Stimulated activated CD4-positive, alpha-beta T cell treated with anti-CD3 and anti-CD28 coated beads, Interleukin-15, amount 100 ng/mL, for 1 hour (primary cell): Measurements from ENCODE around the gene MAP3K5.
A peak's percentile ranks its signal among the peaks of the same experiment; 100 is the strongest.
"Not testable (repeated sequence)": the region's sequence is repeated elsewhere in the genome, so short reads cannot be mapped to it uniquely, and the experiment has no call there.

Experiments
- DNase-seq, 2 donors: peaks; one replicate each; pipeline ENCODE4 v3.0.0-alpha.2; 2020; ENCODE audit warnings: low read depth in 1 of 2, low spot score in 1 of 2

Gene MAP3K5, protein sequence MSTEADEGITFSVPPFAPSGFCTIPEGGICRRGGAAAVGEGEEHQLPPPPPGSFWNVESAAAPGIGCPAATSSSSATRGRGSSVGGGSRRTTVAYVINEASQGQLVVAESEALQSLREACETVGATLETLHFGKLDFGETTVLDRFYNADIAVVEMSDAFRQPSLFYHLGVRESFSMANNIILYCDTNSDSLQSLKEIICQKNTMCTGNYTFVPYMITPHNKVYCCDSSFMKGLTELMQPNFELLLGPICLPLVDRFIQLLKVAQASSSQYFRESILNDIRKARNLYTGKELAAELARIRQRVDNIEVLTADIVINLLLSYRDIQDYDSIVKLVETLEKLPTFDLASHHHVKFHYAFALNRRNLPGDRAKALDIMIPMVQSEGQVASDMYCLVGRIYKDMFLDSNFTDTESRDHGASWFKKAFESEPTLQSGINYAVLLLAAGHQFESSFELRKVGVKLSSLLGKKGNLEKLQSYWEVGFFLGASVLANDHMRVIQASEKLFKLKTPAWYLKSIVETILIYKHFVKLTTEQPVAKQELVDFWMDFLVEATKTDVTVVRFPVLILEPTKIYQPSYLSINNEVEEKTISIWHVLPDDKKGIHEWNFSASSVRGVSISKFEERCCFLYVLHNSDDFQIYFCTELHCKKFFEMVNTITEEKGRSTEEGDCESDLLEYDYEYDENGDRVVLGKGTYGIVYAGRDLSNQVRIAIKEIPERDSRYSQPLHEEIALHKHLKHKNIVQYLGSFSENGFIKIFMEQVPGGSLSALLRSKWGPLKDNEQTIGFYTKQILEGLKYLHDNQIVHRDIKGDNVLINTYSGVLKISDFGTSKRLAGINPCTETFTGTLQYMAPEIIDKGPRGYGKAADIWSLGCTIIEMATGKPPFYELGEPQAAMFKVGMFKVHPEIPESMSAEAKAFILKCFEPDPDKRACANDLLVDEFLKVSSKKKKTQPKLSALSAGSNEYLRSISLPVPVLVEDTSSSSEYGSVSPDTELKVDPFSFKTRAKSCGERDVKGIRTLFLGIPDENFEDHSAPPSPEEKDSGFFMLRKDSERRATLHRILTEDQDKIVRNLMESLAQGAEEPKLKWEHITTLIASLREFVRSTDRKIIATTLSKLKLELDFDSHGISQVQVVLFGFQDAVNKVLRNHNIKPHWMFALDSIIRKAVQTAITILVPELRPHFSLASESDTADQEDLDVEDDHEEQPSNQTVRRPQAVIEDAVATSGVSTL (N-terminal part only)

DNA sequence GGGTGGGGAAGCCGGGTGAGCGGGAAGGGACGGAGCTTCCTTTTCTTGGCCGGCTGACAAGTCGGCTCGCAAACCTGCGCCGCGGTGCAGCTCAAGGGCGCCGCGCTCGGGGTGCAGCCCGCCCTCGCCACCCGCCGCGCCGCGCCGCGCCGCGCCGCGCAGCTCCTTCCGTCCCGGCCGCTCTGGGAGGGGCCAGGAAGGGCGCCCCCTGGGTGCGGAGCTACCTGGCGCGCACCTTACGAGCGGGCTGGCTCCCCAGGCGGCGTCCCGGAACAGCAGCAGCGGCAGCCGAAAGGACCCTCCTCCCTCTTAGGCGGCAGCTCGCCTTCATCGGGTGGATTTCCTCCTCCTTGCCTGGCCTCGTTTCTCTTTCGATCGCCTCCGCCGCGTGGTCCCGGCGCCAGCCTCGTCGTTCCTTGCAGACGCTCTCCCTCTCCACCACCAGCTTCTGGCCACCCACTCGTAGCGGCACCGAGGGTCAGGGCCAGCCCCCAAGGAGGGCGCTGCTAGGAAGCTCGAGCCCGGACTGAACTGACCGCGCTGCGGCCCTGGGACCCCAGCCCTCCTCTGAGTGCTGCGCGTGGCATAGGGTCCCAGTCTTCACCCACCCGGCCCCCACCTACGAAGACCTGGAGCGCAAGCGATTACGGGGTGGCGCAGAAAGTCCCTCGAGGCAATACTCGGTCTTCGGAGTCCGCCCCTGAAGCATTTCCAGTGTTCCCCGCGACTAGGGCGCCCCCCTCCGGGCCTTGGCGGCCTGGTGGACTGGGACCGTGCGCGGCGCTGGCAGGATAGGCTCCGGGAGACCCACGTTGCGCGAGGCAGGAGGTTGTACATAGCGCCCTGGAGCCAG is at the start of gene MAP3K5:
Gene MAP3K5, minus strand, starts transcription at position 68 of the 853 bp plus-strand sequence. CDS start 320 bp downstream, outside the sequence.
- peak; percentile 93 to 96 for DNase-seq

DNA sequence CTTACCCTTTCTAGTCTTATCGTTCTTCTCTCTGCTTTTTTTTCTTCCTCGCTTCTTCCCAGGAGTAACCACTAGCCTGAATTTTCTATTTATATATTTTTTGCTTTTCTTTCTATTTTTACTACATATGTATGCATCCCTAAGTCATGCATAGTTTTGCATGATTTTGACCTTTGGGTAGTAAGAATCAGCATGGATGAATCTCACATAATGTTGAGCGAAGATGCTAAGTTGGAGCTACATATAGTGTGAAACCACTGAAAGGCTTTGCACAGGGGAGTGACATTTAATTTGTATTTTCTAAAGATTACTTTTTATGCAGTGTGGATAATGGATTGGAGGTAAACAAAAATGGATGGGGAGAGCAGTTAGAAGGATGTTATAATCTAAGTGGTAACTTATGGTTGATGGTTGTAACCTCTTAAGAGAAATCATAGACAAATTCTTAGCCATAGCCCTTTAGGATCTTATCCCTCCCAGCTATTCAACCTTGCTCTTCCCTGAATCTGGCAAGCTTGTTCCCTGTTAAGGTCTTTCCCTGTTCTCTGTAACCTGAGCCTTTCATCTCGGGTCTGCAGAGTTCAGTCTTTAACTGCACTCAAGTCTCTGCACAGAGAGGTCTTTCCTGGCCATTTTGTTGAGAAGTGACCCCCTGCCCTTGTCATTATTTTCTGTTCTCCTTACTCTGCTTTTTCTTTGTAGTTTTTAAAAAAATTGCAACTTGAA is 48.2 kb upstream of the MAP3K5 start:
- no peak for DNase-seq

DNA sequence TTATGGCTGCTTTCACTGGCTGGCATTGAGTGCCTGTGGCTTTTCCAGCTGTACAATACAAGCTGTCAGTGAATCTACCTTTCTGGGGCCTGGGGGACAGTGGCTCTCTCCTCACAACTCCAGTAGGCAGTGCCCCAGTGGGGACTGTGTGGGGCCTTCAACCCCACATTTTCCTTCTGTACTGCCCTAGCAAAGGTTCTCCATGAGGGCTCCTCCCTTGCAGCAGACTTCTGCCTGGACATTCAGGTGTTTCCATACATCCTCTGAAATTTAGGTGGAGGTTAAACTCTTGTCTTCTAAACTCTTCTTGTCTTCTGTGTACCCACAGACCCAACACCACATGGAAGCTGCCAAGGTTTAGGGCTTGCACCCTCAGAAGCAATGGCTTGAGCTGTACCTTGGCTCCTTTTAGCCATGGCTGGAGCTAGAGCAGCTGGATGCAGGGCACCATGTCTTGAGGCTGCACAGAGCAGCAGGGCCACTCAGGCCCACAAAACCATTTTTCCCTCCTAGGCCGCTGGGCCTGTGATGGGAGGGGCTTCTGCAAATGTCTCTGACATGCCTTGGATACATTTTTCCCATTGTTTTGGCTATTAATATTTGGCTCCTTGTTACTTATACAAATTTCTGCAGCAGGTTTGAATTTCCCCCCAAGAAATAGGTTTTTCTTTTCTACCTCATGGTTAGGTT is 39.7 kb upstream of the MAP3K5 start:
- DNase-seq: no peak

DNA sequence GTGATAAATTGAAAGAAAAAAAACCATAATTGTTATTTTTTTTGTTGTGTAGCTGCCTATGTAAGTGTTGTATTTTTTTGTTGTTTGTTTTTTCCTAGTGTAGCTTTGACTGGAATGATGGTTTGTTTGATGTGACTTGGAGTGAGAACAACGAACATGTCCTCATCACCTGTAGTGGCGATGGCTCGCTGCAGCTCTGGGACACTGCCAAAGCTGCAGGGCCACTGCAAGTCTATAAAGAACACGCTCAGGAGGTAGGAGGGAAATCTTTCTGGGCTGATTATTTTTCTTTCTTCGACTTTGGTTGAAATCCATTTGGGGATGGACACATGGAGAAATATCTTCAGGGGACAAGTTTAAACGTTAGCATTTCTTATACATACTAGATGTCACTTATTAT is 33.9 kb upstream of the MAP3K5 start:
- DNase-seq: no peak

DNA sequence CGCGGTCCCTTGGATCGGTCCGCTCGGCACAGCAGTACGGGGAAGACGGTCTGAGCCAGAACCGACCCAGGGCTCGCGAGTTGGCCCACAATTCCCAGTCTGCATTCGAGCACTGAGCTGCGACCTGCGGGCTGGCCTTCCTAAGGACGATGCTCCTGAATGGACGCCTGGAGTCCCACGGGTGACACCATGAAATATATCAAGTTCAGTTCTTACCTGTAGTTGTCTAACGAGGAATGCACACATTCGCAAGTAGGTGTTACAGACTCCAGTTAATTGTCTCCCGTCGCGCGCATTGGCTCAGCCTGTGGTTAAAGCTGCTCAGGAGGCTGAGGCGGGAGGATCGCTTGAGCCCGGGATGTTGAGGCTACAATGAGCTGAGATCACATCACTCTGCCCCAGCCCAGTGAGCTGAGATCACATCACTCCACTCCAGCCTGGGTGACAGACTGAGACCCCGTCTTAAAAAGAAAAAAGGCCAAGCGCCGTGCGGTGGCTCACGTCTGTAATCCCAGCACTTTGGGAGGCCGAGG is 30.9 kb upstream of the MAP3K5 start:
- no peak for DNase-seq

DNA sequence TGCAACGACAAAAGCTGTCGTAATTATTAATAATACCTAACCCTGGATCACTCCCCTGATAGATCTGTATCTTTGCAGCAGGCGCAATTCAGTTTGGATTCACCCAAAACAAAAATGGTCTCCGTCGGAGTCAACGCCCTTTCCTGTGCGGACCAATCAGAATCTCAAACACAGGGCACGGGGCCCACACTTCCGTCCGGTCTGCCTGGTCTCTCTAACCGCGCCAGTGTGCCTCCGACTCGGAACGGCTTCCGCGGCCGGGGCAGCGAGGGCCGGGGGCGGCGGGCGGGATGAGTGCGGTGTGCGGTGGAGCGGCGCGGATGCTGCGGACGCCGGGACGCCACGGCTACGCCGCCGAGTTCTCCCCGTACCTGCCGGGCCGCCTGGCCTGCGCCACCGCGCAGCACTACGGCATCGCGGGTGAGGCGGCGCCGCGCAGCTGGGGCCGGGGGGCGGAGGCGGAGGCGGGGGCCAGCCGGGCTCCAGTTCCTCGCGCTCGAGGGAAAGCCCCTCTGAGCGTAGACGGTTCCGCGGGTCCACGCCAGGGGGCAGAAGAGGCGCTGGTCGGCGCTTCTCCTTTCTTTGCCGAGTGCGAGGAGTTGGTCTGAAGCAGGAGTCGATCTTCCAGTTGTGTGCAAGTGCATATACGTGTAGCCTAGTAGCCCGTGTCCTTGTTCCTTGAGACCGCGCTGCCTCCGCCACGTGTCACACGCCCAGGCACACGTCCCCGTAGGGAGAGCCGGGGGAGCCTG is 30.3 kb upstream of the MAP3K5 start, which contains the start of gene PEX7:
Gene PEX7, plus strand, starts transcription at position 217 of the 752 bp plus-strand sequence. Its CDS starts 74 bp downstream, at position 291.
- DNase-seq: peak; percentile 74 to 76

DNA sequence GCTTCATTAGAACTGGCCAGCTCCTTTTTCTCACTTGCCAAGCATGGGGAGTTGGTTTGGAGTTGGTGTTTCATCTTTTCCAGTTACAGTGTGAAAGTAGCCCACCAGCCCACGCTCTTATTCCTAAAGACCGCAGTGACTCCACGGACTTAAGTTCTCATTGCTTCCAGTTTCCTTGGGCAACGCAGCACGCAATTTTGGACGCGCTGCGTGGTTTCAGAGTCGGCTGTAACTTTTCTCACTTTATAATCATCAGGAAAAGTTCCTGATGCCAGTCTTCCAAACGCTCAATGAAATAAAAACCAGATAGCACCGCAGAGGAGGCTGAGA is 29.7 kb upstream of the MAP3K5 start:
- no peak for DNase-seq

DNA sequence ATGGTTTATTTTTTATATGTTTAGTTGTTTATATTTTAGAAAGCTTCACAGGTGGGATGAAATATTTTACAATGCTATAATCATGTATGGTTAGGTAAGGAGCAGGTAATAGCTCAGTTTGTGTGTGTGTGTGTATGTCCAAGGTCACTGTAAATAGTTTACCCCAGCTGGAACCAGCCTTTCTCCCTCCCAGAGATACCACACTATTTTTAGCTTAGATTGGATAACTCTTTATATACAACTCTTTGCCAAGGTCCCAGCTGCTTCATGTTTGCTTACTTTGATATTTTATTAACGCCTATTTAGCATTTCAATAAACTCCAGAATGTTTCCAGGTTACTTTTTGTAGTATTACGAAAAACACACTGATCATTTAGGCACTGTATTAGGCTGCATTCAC is 28.3 kb upstream of the MAP3K5 start:
- DNase-seq: no peak

DNA sequence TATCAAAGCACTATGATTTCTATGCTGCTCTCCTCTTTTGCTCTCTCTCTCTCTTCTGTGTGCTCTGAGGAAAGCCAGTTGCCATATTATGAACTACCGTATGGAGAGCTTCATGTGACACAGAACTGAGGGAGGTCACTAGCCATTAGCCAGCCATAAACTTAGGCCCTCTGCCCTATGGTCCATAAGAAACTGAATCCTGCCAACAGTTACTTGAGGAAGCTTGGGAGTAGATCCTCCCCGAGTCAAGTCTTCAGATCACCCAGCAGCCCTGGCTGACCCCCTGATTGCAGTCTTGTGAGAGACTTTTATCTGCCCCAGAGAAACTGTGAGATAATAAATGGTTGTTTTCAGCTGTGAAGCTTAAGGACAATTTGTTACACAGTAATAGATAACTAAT is 24.4 kb upstream of the MAP3K5 start:
- no peak for DNase-seq

DNA sequence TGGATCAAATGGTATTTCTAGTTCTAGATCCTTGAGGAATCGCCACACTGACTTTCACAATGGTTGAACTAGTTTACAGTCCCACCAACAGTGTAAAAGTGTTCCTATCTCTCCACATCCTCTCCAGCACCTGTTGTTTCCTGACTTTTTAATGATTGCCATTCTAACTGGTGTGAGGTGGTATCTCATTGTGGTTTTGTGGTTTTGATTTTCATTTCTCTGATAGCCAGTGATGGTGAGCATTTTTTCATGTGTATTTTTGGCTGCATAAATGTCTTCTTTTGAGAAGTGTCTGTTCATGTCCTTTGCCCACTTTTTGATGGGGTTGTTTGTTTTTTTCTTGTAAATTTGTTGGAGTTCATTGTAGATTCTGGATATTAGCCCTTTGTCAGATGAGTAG is 23.3 kb upstream of the MAP3K5 start:
- DNase-seq: not testable (repeated sequence)

DNA sequence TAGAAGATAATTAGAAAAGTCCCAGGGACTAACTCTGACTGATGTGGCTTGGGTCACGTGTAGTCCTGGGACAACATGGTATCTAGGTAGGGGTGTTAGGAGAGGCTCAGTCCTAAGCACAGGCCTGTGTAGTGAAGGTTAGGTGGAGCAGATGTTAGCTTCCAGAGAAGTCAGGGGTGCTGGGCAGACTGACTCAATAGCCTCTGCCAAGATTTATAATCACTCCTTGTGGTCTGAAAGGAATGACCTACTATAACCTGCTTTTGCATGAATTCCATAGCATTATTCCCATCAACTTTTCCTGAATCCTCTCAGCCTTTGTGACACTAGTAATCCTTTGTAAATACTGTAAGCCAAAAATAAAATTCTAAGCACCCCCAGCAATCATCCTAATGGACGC is 19.9 kb upstream of the MAP3K5 start:
- no peak for DNase-seq

DNA sequence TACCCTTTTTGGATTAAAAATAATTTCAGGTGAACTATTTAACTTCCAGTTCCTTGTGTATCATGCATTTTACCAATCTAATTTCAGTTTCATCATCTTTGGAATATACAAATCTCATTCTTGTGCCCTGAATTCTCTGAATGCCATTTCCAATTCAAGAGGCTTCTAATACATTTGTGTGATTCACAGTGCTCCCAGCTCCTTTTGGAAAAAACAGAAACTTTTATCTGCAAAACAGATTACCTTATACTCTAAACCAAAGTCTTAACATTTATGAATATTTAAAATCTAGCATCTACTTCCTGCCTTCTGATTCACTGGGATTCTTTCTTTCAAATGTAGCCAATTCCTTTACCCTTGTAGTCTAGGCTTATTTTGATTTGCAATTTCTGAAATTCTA is 19.0 kb upstream of the MAP3K5 start:
- DNase-seq: no peak

DNA sequence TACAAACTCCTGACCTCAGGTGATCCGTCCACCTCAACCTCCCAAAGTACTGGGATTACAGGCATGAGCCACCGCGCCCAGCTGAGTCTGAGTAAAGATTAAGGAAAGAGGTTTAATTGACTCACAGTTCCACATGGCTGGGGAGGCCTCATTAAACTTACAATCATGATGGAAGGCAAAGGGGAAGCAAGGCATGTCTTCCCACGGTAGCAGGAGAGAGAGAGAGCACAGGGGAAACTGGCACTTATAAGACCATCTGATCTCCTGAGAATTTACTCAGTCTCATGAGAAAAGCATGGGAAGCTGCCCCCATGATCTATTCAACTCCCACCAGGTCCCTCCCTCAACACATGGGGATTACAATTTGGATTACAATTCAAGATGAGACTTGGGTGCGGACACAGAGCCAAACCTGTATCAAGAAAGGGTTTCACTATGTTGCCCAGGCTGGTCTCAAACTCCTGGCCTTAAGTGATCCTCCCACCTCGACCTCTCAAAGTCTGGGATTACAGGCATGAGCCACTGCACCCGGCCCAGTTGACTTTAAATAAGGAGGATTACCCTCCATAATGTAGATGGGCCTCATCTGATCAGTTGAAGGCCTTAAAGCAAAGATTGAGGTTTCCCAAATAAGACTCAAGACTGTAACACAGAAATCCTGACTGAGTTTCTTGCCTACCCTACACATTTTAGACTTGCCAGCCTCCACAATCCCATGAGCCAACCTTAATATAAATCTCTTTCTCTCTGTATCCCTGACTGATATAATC is 17.0 kb upstream of the MAP3K5 start:
- no peak for DNase-seq

DNA sequence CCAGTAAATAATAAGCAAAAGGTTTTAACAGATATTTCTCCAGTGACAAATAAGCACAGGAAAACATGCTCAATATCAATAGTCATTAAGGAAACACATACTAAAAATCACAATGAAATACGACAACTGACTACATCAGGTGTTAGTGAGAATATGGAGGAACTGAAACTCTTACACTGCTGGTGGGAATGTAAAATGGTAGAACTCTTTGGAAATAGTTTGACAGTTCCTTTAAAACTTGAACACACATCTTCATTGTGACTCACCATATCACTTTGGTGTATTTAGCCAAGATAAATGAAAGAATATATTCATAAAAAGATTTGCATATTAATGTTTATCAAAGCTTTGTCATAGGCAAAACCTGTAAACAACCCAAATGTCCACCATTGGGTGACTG is 11.3 kb upstream of the MAP3K5 start:
- no peak for DNase-seq

DNA sequence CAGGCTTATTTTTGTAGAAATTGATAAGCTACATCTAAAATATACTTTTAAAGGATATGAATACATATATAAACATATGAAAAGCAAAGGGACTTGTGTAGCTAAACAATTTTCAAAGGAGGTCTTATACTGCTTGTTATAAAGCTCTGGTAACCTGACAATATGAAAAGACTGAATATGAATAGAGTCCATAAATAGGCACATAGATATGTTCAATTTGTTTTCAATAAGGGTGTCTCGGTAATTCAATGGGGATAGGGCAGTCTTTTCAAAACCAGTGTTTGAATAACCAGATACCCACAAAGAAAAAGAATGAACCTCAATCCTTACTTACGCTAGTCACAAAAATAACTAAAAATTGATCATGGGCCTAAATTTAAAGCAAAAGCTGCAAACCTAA is 9.3 kb upstream of the MAP3K5 start:
- DNase-seq: no peak

DNA sequence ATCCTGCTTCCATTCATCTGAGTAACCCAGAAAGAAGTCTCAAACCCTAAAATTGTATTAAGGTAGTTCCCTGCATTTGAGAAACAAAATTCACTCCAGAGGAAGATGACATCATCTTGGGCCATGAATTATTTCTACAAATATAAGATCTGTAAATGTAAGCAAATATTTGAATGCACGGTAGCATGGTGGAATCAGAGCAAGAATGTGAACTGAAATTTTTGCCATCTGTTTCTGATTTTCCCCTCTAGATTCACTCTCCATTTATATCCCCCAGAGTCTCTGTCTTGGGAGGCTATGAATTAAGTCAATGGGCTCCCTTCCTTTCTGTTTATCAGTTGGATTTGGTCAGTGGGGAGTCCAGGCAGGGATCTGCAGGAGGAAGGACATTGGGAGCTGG is 5.8 kb upstream of the MAP3K5 start:
- no peak for DNase-seq

DNA sequence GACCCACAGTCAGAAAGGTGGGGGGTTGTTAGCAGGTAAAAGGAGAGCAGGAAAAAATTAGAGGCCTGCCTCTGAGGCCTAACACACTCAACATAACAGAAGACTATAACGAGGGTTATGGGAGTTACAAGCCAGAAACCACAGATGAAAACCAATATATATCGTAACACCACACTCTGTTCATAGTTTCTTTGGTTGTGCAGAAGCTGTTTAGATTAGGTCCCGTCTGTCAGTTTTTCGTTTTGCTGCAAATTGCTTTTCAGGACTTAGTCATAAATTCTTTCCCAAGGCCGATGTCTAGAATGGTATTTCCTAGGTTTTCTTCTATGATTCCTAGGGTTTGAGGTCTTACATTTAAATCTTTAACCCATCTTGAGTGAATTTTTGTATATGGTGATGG is 3.7 kb upstream of the MAP3K5 start:
- DNase-seq: no peak

DNA sequence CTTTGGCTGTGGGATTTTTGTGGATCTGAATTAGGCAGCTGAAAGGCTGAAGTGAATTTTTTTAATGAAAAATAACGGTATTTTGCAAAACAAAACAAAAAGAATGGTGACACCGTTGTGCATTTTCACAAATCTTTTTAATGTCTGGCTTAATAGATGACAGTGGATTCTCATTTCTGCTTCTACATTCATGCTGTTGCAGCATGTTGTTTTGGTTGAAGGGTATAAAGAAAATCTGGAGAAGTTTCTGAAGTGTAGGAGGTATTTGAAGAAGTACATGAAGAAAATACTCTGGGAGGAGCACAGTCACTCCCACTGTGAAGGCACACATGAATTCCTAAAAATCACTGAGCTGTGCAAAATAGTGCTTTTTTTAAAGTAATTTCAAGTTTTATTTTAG is 3.1 kb upstream of the MAP3K5 start:
- DNase-seq: no peak
